GM12892 (cell line): ENCODE measurements around the gene MED16.

ENCODE experiments used
- POLR2AphosphoS5 ChIP-seq: IDR thresholded peaks from 2 replicates; pipeline ENCODE4 v1.6.1; 2011; ENCODE audit warnings: low read depth, low read length, control low read depth
- TAF1 ChIP-seq: IDR thresholded peaks from 2 replicates; pipeline ENCODE4 v1.6.1; 2011; ENCODE audit warnings: low read depth, mild to moderate bottlenecking, control low read depth, low read length, borderline replicate concordance

DNA sequence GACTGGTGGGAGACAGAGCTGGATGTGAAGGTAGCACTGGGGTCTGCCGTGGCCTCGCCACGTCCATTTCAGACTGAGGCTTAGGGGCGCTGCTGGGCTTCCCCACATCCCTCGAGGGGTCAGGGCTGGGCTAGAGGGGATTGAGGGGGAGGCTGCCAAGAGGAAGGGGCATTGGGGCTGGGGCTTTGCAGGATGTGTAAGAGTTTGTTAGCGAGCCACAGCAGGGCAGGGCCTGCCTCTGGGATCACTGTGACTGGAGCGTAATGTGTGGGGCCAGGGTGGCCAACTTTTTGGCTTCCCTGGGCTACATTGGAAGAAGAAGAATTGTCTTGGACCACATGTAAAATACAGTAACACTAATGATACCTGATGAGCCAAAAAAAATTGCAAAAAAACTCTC is 46.9 kb upstream of the MED16 start:
- TF ChIP-seq POLR2AphosphoS5 (no peak), TAF1 (no peak)
